ENCODE data around the gene GPR52. TPM values are rescaled to one million over a fixed set of nuclear protein-coding genes. Genes with fewer than 3 reads are reported as not detected.

GPR52 gene
- total RNA-seq, 4 donors from 2014 or later: 0.75 to 2.9 TPM; not detected in 2

DNA sequence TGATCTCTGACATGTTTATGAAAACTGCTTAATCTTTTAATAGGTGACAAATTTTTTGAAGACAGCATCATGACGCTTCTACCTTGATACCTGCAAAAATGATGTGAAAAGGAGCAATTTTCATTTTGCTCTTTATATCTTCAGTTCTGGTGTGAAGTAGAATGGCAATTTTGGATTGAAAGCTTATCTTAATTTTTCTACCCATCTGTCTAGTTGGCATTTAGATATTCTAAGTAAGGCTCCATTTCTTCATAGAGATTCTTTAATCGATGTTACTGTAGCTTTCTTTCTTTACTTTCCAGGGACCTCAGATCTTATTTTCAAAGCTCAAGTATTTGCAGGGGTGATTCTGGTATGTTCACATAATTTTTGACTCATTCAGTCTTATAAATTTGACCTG, 32.3 kb upstream of the GPR52 start:
- intact Hi-C loops (cut with DNase I; ENCODE audit: low total_unique reads) (no loop called here), in situ Hi-C loops (cut with MboI; ENCODE audit: low sequenced_read_pairs in 4 of 4) (no loop called here)
- TF ChIP-seq, protein P1, sequence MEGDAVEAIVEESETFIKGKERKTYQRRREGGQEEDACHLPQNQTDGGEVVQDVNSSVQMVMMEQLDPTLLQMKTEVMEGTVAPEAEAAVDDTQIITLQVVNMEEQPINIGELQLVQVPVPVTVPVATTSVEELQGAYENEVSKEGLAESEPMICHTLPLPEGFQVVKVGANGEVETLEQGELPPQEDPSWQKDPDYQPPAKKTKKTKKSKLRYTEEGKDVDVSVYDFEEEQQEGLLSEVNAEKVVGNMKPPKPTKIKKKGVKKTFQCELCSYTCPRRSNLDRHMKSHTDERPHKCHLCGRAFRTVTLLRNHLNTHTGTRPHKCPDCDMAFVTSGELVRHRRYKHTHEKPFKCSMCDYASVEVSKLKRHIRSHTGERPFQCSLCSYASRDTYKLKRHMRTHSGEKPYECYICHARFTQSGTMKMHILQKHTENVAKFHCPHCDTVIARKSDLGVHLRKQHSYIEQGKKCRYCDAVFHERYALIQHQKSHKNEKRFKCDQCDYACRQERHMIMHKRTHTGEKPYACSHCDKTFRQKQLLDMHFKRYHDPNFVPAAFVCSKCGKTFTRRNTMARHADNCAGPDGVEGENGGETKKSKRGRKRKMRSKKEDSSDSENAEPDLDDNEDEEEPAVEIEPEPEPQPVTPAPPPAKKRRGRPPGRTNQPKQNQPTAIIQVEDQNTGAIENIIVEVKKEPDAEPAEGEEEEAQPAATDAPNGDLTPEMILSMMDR (IDR thresholded peaks at IDR 0.05 in 4 of 5, conservative IDR thresholded peaks at IDR 0.05 in 1 of 5): no peak
- no peak for TF ChIP-seq POLR2A (IDR thresholded peaks at IDR 0.05)
- no peak for ATAC-seq
- Histone ChIP-seq H3K36me3 (no peaks in the 10 kb centered on the region), H3K9me3 (no peaks in the 10 kb centered on the region), H3K27ac (no peak overlapping the region), H3K4me3 (no peak overlapping the region), H3K4me1 (no peaks in the 10 kb centered on the region), H3K27me3 (no peaks in the 10 kb centered on the region)
- DNase-seq: no peak

DNA sequence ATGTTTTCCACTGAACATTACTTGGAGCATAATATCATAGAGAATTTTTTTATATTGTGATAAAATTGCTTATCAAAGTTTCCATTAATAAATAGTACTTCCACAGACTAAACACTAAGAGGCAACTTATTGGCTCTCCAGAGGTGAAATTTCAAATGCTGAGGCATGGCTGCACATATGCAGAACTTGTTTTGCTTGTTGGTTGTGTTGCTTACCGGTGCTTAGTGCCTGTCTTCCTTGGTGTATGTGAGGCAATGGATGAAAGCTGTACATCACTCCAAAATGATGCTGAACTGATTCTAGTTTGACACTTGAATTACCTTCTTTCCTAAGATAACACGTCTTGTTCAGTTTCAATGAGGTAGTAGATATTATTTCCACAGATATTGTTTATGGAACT, 29.8 kb upstream of the GPR52 start:
- intact Hi-C loops (cut with DNase I; ENCODE audit: low total_unique reads): no loop called here

DNA sequence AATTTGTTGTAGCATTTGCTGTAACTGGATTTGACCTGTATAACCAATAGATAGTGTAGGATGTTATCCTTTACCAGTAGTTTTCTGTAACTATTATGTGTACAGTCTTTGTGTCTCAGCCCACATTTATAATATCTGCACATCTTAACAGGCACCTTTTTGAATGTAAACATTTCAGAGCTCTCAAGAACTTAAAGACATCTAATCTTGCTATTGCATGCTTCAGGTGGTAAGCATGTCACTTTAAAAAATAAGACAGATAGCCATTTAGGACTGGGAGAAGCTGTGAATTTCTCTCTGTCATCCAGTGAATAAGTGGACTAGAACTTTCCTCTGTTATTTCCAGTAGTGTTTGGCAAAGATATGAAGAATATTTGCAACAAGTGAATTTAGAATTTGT, 22.6 kb upstream of the GPR52 start:
- ATAC-seq (no peak), DNase-seq (no peak)
- no peak overlapping the region for H3K4me3 ChIP-seq
- no peaks in the 10 kb centered on the region for H3K9me3 ChIP-seq
- no peak overlapping the region for H3K27ac ChIP-seq
- no peaks in the 10 kb centered on the region for H3K36me3 ChIP-seq
- in situ Hi-C loops (cut with MboI; ENCODE audit: low sequenced_read_pairs in 4 of 4): no loop called here
- intact Hi-C loops (cut with DNase I; ENCODE audit: low total_unique reads): no loop called here
- TF ChIP-seq, protein P1 (IDR thresholded peaks at IDR 0.05 in 4 of 5, conservative IDR thresholded peaks at IDR 0.05 in 1 of 5): no peak
- TF ChIP-seq POLR2A (IDR thresholded peaks at IDR 0.05): no peak
- no peaks in the 10 kb centered on the region for H3K4me1 ChIP-seq
- no peaks in the 10 kb centered on the region for H3K27me3 ChIP-seq

More for the DNA sequence above, 29.8 kb upstream of the GPR52 start:
- H3K27ac ChIP-seq: no peak overlapping the region
- no peaks in the 10 kb centered on the region for H3K9me3 ChIP-seq
- in situ Hi-C loops (cut with MboI; ENCODE audit: low sequenced_read_pairs in 4 of 4): no loop called here
- TF ChIP-seq, protein P1 (IDR thresholded peaks at IDR 0.05 in 4 of 5, conservative IDR thresholded peaks at IDR 0.05 in 1 of 5): no peak
- no peaks in the 10 kb centered on the region for H3K27me3 ChIP-seq
- no peaks in the 10 kb centered on the region for H3K4me1 ChIP-seq
- ATAC-seq (no peak), DNase-seq (no peak)
- no peaks in the 10 kb centered on the region for H3K36me3 ChIP-seq
- no peak overlapping the region for H3K4me3 ChIP-seq

DNA sequence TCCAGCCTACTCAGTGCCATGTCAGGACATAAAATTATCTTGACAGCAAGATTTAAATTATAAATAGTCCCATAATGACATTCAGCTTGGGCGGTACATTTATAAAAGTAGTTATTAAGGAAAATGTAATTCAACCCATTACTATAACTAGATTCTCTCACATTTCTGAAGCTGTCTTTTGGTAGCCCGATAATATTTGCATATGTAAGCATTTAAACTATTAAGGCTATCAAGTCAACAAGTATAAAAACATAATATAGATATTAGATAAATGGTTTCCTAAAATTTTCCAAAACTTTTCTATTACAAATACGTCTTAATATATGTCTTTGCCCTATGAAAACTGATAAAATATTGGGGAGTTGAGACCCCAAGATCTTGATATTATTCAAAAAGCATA, 21.6 kb upstream of the GPR52 start:
- ATAC-seq: no peak
- intact Hi-C loops (cut with DNase I; ENCODE audit: low total_unique reads) (no loop called here), in situ Hi-C loops (cut with MboI; ENCODE audit: low sequenced_read_pairs in 4 of 4) (no loop called here)

DNA sequence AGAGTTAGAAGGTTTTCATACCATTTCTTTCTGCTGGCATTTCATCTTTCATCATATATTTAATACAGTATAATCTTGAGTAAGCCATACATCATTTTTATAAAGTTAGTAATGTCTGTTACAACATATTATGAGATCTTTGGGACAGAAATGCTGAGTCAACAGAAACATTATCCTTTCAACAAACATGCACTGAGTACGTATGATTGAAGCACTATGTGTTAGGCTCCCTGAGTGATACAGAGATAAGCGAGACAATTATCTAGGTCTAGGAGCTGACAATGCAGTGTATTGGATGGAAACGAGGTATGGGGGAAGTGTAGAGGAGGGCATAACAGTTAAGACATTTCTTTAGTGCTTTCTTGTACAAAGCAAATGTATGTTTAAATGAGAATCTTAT, 19.7 kb upstream of the GPR52 start:
- in situ Hi-C loops (cut with MboI; ENCODE audit: low sequenced_read_pairs in 4 of 4) (no loop called here), intact Hi-C loops (cut with DNase I; ENCODE audit: low total_unique reads) (no loop called here)
- DNase-seq (no peak), ATAC-seq (no peak)
- Histone ChIP-seq H3K27ac (no peak overlapping the region), H3K4me3 (no peak overlapping the region), H3K36me3 (no peaks in the 10 kb centered on the region), H3K4me1 (no peaks in the 10 kb centered on the region), H3K9me3 (no peaks in the 10 kb centered on the region), H3K27me3 (no peaks in the 10 kb centered on the region)
- TF ChIP-seq, protein P1 (IDR thresholded peaks at IDR 0.05 in 4 of 5, conservative IDR thresholded peaks at IDR 0.05 in 1 of 5): no peak
- TF ChIP-seq POLR2A (IDR thresholded peaks at IDR 0.05): no peak

More for the DNA sequence above, 21.6 kb upstream of the GPR52 start:
- H3K27me3 ChIP-seq: no peaks in the 10 kb centered on the region
- no peaks in the 10 kb centered on the region for H3K36me3 ChIP-seq
- H3K27ac ChIP-seq: no peak overlapping the region
- H3K4me1 ChIP-seq: no peaks in the 10 kb centered on the region
- H3K9me3 ChIP-seq: no peaks in the 10 kb centered on the region
- DNase-seq: no peak
- TF ChIP-seq POLR2A (IDR thresholded peaks at IDR 0.05): no peak
- TF ChIP-seq, protein P1 (IDR thresholded peaks at IDR 0.05 in 4 of 5, conservative IDR thresholded peaks at IDR 0.05 in 1 of 5): no peak
- H3K4me3 ChIP-seq: no peak overlapping the region

Measured in gastrocnemius medialis (tissue), 4 donors.